Activated T-helper 2 cell treated with anti-CD3 and anti-CD28 coated beads, Interferon-gamma antibody, Interleukin-2, Interleukin-4, amounts not matched to agents 10 μg/mL and 5 μg/mL and 100 μg/mL, durations not matched to agents 14 hours and 24 hours and 36 hours (primary cell): ENCODE results near the gene LRRC4. TPM values are rescaled to one million over a fixed set of nuclear protein-coding genes. Genes with fewer than 3 reads are reported as not detected.

Source experiments
- DNase-seq: peaks from one replicate; pipeline ENCODE4 v3.0.0; 2021; ENCODE audit warnings: low spot score
- H3K27ac Mint-ChIP-seq: one replicate; pipeline ENCODE4 v1.8.0; 2021; ENCODE audit warnings: mixed read lengths
- H3K27me3 Mint-ChIP-seq: one replicate; pipeline ENCODE4 v1.8.0; 2021; ENCODE audit warnings: low read depth, mixed read lengths
- H3K36me3 Mint-ChIP-seq: one replicate; pipeline ENCODE4 v1.8.0; 2021; ENCODE audit warnings: low read depth, mixed read lengths
- H3K4me1 Mint-ChIP-seq: one replicate; pipeline ENCODE4 v1.8.0; 2021; ENCODE audit warnings: low read depth, mixed read lengths
- H3K4me3 Mint-ChIP-seq: one replicate; pipeline ENCODE4 v1.8.0; 2021; ENCODE audit warnings: low read depth, mild to moderate bottlenecking, moderate library complexity, mixed read lengths
- H3K9me3 Mint-ChIP-seq: one replicate; pipeline ENCODE4 v1.8.0; 2021; ENCODE audit warnings: mixed read lengths
- intact Hi-C: fragments of 100-400 bp; cut with micrococcal nuclease; formaldehyde crosslinking; loops from one replicate; pipeline ENCODE4 v1.15.1; 2023
- total RNA-seq: library from RNA; stranded (reverse); gene quantifications from 2 replicates; pipeline ENCODE4 v1.2.3, GENCODE V29; 2022

Gene LRRC4
- total RNA-seq, 1 donor from 2014 or later: 0.16 TPM

- Mint-ChIP-seq H3K27ac (no peak overlapping the region), H3K36me3 (peaks cover 9% of the 10 kb centered on the region), H3K4me3 (no peak overlapping the region), H3K4me1 (peaks cover 3% of the 10 kb centered on the region), H3K27me3 (peaks cover 9% of the 10 kb centered on the region), H3K9me3 (no peaks in the 10 kb centered on the region)
- intact Hi-C loops: no loop called here
- DNase-seq: no peak
These were observed 4.5 kb upstream of the LRRC4 start for GRCh38 chr7:128035712-128036111.

GRCh38 chr7:128034825-128035224 is 3.6 kb upstream of the LRRC4 start:
- no peak for DNase-seq
- no peak overlapping the region for H3K4me3 Mint-ChIP-seq

GRCh38 chr7:128033246-128033645 is 2.0 kb upstream of the LRRC4 start:
- Mint-ChIP-seq H3K27ac (no peak overlapping the region), H3K27me3 (peaks cover 20% of the 10 kb centered on the region), H3K9me3 (no peaks in the 10 kb centered on the region), H3K4me1 (peaks cover 3% of the 10 kb centered on the region), H3K36me3 (peaks cover 28% of the 10 kb centered on the region), H3K4me3 (no peak overlapping the region)
- no peak for DNase-seq
- intact Hi-C loops: loop anchor here (5.0 kb wide), 1 partner anchor 176 kb away; no protein-coding TSS in a partner anchor

More at GRCh38 chr7:128034825-128035224, 3.6 kb upstream of the LRRC4 start:
- intact Hi-C loops: loop anchor here (5.0 kb wide), 1 partner anchor 178 kb away; no protein-coding TSS in a partner anchor
- H3K9me3 Mint-ChIP-seq: no peaks in the 10 kb centered on the region
- H3K27ac Mint-ChIP-seq: no peak overlapping the region
- peaks cover 15% of the 10 kb centered on the region for H3K27me3 Mint-ChIP-seq
- peaks cover 15% of the 10 kb centered on the region for H3K36me3 Mint-ChIP-seq
- peaks cover 3% of the 10 kb centered on the region for H3K4me1 Mint-ChIP-seq

GRCh38 chr7:128032605-128033235 is 1.5 kb upstream of the LRRC4 start:
- peaks cover 28% of the 10 kb centered on the region for H3K36me3 Mint-ChIP-seq
- no peak overlapping the region for H3K27ac Mint-ChIP-seq
- no peaks in the 10 kb centered on the region for H3K9me3 Mint-ChIP-seq
- peaks cover 3% of the 10 kb centered on the region for H3K4me1 Mint-ChIP-seq
- H3K4me3 Mint-ChIP-seq: no peak overlapping the region
- intact Hi-C loops: loop anchor here (5.0 kb wide), 1 partner anchor 175 kb away; no protein-coding TSS in a partner anchor
- peaks cover 20% of the 10 kb centered on the region for H3K27me3 Mint-ChIP-seq
- DNase-seq: no peak

GRCh38 chr7:128031901-128032604 is 816 bp upstream of the LRRC4 start:
- intact Hi-C loops: loop anchor here (5.0 kb wide), 1 partner anchor 175 kb away; no protein-coding TSS in a partner anchor
- Mint-ChIP-seq H3K4me3 (peak overlapping the region; percentile 78), H3K27ac (no peak overlapping the region), H3K27me3 (peaks cover 20% of the 10 kb centered on the region), H3K9me3 (no peaks in the 10 kb centered on the region), H3K36me3 (peaks cover 28% of the 10 kb centered on the region), H3K4me1 (peaks cover 3% of the 10 kb centered on the region)
- DNase-seq: peak; percentile 31

GRCh38 chr7:128030263-128030653 is 979 bp downstream of the LRRC4 start:
- peak overlapping the region; percentile 68 for H3K4me3 Mint-ChIP-seq
- H3K4me1 Mint-ChIP-seq: peaks cover 3% of the 10 kb centered on the region
- DNase-seq: no peak
- H3K36me3 Mint-ChIP-seq: peaks cover 28% of the 10 kb centered on the region
- H3K27me3 Mint-ChIP-seq: peaks cover 20% of the 10 kb centered on the region
- H3K9me3 Mint-ChIP-seq: no peaks in the 10 kb centered on the region
- intact Hi-C loops: loop anchor here (5.0 kb wide), 1 partner anchor 173 kb away; no protein-coding TSS in a partner anchor
- H3K27ac Mint-ChIP-seq: no peak overlapping the region

GRCh38 chr7:128029405-128029995 is 1.7 kb downstream of the LRRC4 start:
- Mint-ChIP-seq H3K4me1 (peaks cover 3% of the 10 kb centered on the region), H3K9me3 (no peaks in the 10 kb centered on the region), H3K27ac (no peak overlapping the region), H3K27me3 (peaks cover 20% of the 10 kb centered on the region), H3K4me3 (peak overlapping the region; percentile 37), H3K36me3 (peaks cover 24% of the 10 kb centered on the region)
- intact Hi-C loops: no loop called here
- DNase-seq: no peak

- Mint-ChIP-seq H3K36me3 (peaks cover 19% of the 10 kb centered on the region), H3K9me3 (no peaks in the 10 kb centered on the region), H3K27me3 (peaks cover 14% of the 10 kb centered on the region), H3K4me3 (no peak overlapping the region), H3K27ac (no peak overlapping the region), H3K4me1 (no peaks in the 10 kb centered on the region)
- intact Hi-C loops: no loop called here
- DNase-seq: no peak
These were observed 3.7 kb downstream of the LRRC4 start for GRCh38 chr7:128027485-128027980.

- H3K27me3 Mint-ChIP-seq: peaks cover 12% of the 10 kb centered on the region
- peaks cover 19% of the 10 kb centered on the region for H3K36me3 Mint-ChIP-seq
- no peak for DNase-seq
- H3K4me3 Mint-ChIP-seq: no peak overlapping the region
- no peaks in the 10 kb centered on the region for H3K9me3 Mint-ChIP-seq
- no peak overlapping the region for H3K27ac Mint-ChIP-seq
- intact Hi-C loops: no loop called here
- H3K4me1 Mint-ChIP-seq: no peaks in the 10 kb centered on the region
These were observed 4.7 kb downstream of the LRRC4 start for GRCh38 chr7:128026551-128026950.

- Mint-ChIP-seq H3K27me3 (peaks cover 12% of the 10 kb centered on the region), H3K4me1 (peaks cover 7% of the 10 kb centered on the region), H3K9me3 (no peaks in the 10 kb centered on the region), H3K36me3 (peaks cover 23% of the 10 kb centered on the region), H3K27ac (no peak overlapping the region), H3K4me3 (no peak overlapping the region)
- DNase-seq: no peak
- intact Hi-C loops: no loop called here
These were observed 5.4 kb downstream of the LRRC4 start for GRCh38 chr7:128025819-128026218.

- peaks cover 8% of the 10 kb centered on the region for H3K27me3 Mint-ChIP-seq
- H3K4me1 Mint-ChIP-seq: peaks cover 8% of the 10 kb centered on the region
- no peak for DNase-seq
- H3K27ac Mint-ChIP-seq: no peak overlapping the region
- no peak overlapping the region for H3K4me3 Mint-ChIP-seq
- peaks cover 21% of the 10 kb centered on the region for H3K36me3 Mint-ChIP-seq
- intact Hi-C loops: no loop called here
- H3K9me3 Mint-ChIP-seq: no peaks in the 10 kb centered on the region
These were observed 5.9 kb downstream of the LRRC4 start for GRCh38 chr7:128025380-128025779.

- H3K27ac Mint-ChIP-seq: no peak overlapping the region
- H3K36me3 Mint-ChIP-seq: peaks cover 14% of the 10 kb centered on the region
- no peak for DNase-seq
- H3K27me3 Mint-ChIP-seq: peaks cover under 1% of the 10 kb centered on the region
- intact Hi-C loops: no loop called here
- H3K4me1 Mint-ChIP-seq: peaks cover 8% of the 10 kb centered on the region
- no peak overlapping the region for H3K4me3 Mint-ChIP-seq
- no peaks in the 10 kb centered on the region for H3K9me3 Mint-ChIP-seq
These were observed 7.1 kb downstream of the LRRC4 start for GRCh38 chr7:128024151-128024550.
